GM21360 (cell line): ENCODE data around the gene ADAMTSL1.

Experiments
- ATAC-seq: cut with Tn5 transposase; IDR thresholded peaks from one replicate; pipeline ENCODE4 v1.9.1; 2021; ENCODE audit warnings: mild to moderate bottlenecking, moderate library complexity; ENCODE audit not compliant: unreplicated experiment

The ADAMTSL1 gene

GRCh38 chr9:18466101-18466500 is 7.9 kb upstream of the ADAMTSL1 start:
- no peak for ATAC-seq

GRCh38 chr9:18467696-18468095 is 6.3 kb upstream of the ADAMTSL1 start:
- no peak for ATAC-seq

GRCh38 chr9:18472435-18472834 is 1.5 kb upstream of the ADAMTSL1 start:
- no peak for ATAC-seq

GRCh38 chr9:18472841-18473251 is 1.1 kb upstream of the ADAMTSL1 start:
- no peak for ATAC-seq

- no peak for ATAC-seq
Observed at GRCh38 chr9:18474783-18475182, 830 bp downstream of the ADAMTSL1 start.

GRCh38 chr9:18477121-18477660 is 3.2 kb downstream of the ADAMTSL1 start:
- ATAC-seq: no peak

GRCh38 chr9:18477719-18478118 is 3.8 kb downstream of the ADAMTSL1 start:
- no peak for ATAC-seq

GRCh38 chr9:18478501-18479361 is 4.8 kb downstream of the ADAMTSL1 start:
- no peak for ATAC-seq

- no peak for ATAC-seq
Observed at GRCh38 chr9:18479405-18479804, 5.5 kb downstream of the ADAMTSL1 start.

- ATAC-seq: no peak
Observed at GRCh38 chr9:18480662-18481093, 6.7 kb downstream of the ADAMTSL1 start.

GRCh38 chr9:18482371-18482770 is 8.4 kb downstream of the ADAMTSL1 start:
- ATAC-seq: no peak

GRCh38 chr9:18485714-18486113 is 11.8 kb downstream of the ADAMTSL1 start:
- no peak for ATAC-seq

- no peak for ATAC-seq
Observed at GRCh38 chr9:18487611-18488010, 13.7 kb downstream of the ADAMTSL1 start.

GRCh38 chr9:18488886-18489285 is 14.9 kb downstream of the ADAMTSL1 start:
- no peak for ATAC-seq

GRCh38 chr9:18489861-18490260 is 15.9 kb downstream of the ADAMTSL1 start:
- no peak for ATAC-seq

GRCh38 chr9:18490641-18491370 is 16.9 kb downstream of the ADAMTSL1 start:
- no peak for ATAC-seq

- no peak for ATAC-seq
Observed at GRCh38 chr9:18492612-18493011, 18.7 kb downstream of the ADAMTSL1 start.

- no peak for ATAC-seq
Observed at GRCh38 chr9:18493451-18493993, 19.6 kb downstream of the ADAMTSL1 start.

- ATAC-seq: no peak
Observed at GRCh38 chr9:18495065-18495464, 21.1 kb downstream of the ADAMTSL1 start.

- ATAC-seq: no peak
Observed at GRCh38 chr9:18496256-18497000, 22.5 kb downstream of the ADAMTSL1 start.

- no peak for ATAC-seq
Observed at GRCh38 chr9:18499062-18499461, 25.1 kb downstream of the ADAMTSL1 start.
